Measurements from ENCODE around the gene MCF2L2.

Gene MCF2L2

GRCh38 chr3:183192650-183193300 lies 235.6 kb downstream of the MCF2L2 start:
- TF ChIP-seq POLR2AphosphoS5 (IDR thresholded peaks at IDR 0.05; ENCODE audit: low read depth, low read length) (no peak), FOXP2 (optimal IDR thresholded peaks at IDR 0.05; ENCODE audit: borderline replicate concordance, extremely low read depth, extremely low read length, insufficient read depth) (no peak), SIN3A (IDR thresholded peaks at IDR 0.05; ENCODE audit: borderline replicate concordance, insufficient read depth, low read length) (no peak), REST (IDR thresholded peaks at IDR 0.05; ENCODE audit: insufficient read depth in 1 of 2, low read depth in 2 of 2, low read length in 2 of 2) (no peak), TAF1 (IDR thresholded peaks at IDR 0.05; ENCODE audit: borderline replicate concordance, insufficient read depth, low read length) (no peak)

DNA sequence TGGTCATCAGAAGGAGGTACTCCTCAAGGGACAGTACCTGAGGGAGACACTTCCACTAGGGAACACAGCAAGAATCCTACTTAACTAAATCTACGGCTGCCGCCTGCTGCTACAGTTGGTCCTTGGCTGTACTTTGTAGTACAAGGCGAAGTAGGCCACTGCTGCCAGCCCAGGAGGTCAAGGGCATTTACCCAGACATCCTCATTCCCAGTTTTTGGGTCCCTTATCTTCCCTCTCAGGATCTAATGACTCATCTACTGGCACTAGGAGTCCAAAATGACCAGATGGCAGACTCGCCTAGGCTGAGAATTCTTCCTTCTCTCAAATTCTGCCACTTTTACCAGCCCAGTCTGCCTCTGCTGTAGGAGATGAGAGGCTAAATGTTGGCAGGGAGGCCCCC lies 238.8 kb downstream of the MCF2L2 start:
- no peak for TF ChIP-seq TAF1 (IDR thresholded peaks at IDR 0.05; ENCODE audit: borderline replicate concordance, insufficient read depth, low read length)

GRCh38 chr3:183188895-183189462 lies 239.4 kb downstream of the MCF2L2 start:
- TF ChIP-seq SIN3A (IDR thresholded peaks at IDR 0.05; ENCODE audit: borderline replicate concordance, insufficient read depth, low read length) (no peak), REST (IDR thresholded peaks at IDR 0.05; ENCODE audit: insufficient read depth in 1 of 2, low read depth in 2 of 2, low read length in 2 of 2) (no peak), TAF1 (IDR thresholded peaks at IDR 0.05; ENCODE audit: borderline replicate concordance, insufficient read depth, low read length) (no peak)

DNA sequence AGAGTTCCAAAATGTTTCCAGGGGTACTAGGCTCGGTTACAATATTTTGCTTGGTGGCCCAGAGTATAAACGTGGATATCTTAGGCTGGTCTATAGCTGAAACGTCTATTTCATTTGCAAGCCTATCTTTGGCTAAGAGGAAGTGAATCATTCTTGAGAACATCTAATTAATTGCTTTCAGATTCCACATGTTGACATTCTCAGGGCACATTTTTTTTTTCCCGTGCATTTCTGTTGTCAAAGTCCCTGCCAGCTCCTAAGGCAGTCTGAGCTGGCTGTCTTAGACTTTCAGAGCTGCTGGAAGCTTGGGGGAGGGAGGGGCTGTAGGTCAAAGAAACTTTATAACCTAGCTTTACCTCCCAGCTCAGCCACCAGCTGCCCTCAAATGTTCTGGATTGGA lies 242.7 kb downstream of the MCF2L2 start:
- TF ChIP-seq REST (IDR thresholded peaks at IDR 0.05; ENCODE audit: insufficient read depth in 1 of 2, low read depth in 2 of 2, low read length in 2 of 2) (no peak), FOXP2 (optimal IDR thresholded peaks at IDR 0.05; ENCODE audit: borderline replicate concordance, extremely low read depth, extremely low read length, insufficient read depth) (no peak), POLR2AphosphoS5 (IDR thresholded peaks at IDR 0.05; ENCODE audit: low read depth, low read length) (no peak), TAF1 (IDR thresholded peaks at IDR 0.05; ENCODE audit: borderline replicate concordance, insufficient read depth, low read length) (no peak)

DNA sequence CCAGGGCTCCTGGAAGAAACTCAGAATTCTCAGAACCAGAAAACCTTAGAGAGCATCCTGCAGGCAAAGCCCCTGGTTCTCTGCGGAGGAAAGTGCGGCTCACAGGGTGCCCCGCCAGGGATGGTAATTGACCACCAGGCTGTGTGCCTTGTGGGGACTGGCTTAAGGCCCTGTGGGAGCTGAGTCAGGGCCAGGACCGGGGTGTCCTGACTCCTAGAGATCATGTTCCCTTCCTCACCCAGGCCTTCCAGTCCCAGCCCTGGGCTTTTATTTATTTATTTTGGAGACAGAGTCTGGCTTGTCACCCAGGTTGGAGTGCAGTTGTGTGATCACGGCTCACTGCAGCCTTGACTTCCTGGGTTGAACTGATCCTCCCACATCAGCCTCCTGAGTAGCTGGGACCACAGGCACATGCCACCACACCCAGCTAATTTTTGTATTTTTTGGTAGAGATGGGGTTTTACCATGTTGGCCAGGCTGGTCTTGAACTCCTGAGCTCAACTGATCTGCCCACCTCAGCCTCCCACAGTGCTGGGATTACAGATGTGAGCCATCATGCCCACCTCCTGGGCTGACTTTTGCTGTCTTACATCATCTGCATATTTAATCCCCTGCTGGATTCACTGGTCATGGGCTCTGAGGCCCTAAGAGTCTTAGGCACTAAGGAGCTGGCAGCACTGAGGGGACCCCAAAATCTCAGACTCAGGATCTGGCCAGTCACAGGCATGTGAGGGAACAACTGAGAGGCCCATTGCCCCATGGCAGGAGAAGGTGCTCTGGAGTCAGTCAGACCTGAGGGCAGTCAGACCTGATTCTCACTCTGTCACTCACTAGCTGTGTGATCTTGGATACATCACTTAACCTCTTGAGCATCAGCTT lies 245.4 kb downstream of the MCF2L2 start:
- no peak for TF ChIP-seq REST (IDR thresholded peaks at IDR 0.05; ENCODE audit: insufficient read depth in 1 of 2, low read depth in 2 of 2, low read length in 2 of 2)
- TF ChIP-seq SIN3A (IDR thresholded peaks at IDR 0.05; ENCODE audit: borderline replicate concordance, insufficient read depth, low read length): no peak
- no peak for TF ChIP-seq FOXP2 (optimal IDR thresholded peaks at IDR 0.05; ENCODE audit: borderline replicate concordance, extremely low read depth, extremely low read length, insufficient read depth)
- TF ChIP-seq TAF1 (IDR thresholded peaks at IDR 0.05; ENCODE audit: borderline replicate concordance, insufficient read depth, low read length): no peak
- TF ChIP-seq POLR2AphosphoS5 (IDR thresholded peaks at IDR 0.05; ENCODE audit: low read depth, low read length): no peak

Measured in PFSK-1 (cell line).